ENCODE measurements around the gene BHLHE40. TPM values are rescaled to one million over a fixed set of nuclear protein-coding genes. Genes with fewer than 3 reads are reported as not detected.

The BHLHE40 gene
- total and polyA plus RNA-seq, 2 donors (not counting 3 experiments of a cell fraction or from before 2014, with no cell fraction given): 40.3 to 57.9 TPM

DNA sequence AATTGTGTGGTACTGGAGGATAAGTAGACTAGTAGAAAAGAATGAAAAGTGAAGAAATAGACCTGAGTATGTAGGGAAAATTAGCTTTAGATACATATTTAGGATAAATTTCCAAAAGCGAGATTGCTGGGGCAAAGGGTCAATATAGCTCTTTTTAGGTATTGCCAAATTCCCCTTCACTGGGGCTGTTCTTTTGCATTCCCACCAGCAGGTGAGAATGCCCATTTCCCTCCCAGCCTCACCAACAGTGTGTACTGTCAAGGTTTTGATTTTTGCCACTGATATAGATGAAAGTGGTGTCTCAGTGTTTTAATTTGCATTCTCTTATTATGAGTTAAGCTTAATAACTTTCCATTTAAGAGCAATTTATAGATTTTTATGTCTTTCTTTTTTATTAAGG is 35.7 kb upstream of the BHLHE40 start:
- Histone ChIP-seq H3K9me1 (replicated peaks; ENCODE audit: control insufficient read depth, extremely low read depth, insufficient read depth, low read length) (no peaks in the 10 kb centered on the region), H3K4me3 (replicated peaks in 1 of 3; ENCODE audit: insufficient read depth in 1 of 3, low read depth in 1 of 3, low read length in 3 of 3) (no peak overlapping the region), H3K4me1 (ENCODE audit: control insufficient read depth, extremely low read depth, insufficient read depth, low read length) (peaks cover 4% of the 10 kb centered on the region), H3K27ac (ENCODE audit: insufficient read depth, low read depth, low read length) (no peak overlapping the region), H2AFZ (ENCODE audit: low read depth, low read length) (no peak overlapping the region), H3K4me2 (ENCODE audit: insufficient read depth, low read length) (no peak overlapping the region), H3K79me2 (ENCODE audit: control insufficient read depth, insufficient read depth, low read length) (no peaks in the 10 kb centered on the region), H3K9ac (replicated peaks; ENCODE audit: extremely low read depth, insufficient read depth, low read length) (no peak overlapping the region), H3K36me3 (ENCODE audit: control insufficient read depth in 2 of 2, extremely low read depth in 1 of 2, insufficient read depth in 2 of 2, low read length in 2 of 2) (no peaks in the 10 kb centered on the region), H4K20me1 (replicated peaks; ENCODE audit: control insufficient read depth, extremely low read depth, insufficient read depth, low read length) (no peaks in the 10 kb centered on the region), H3K9me3 (replicated peaks; ENCODE audit: control insufficient read depth, insufficient read depth, low read length) (no peaks in the 10 kb centered on the region), H3K27me3 (ENCODE audit: control insufficient read depth in 2 of 2, insufficient read depth in 2 of 2, low read length in 2 of 2) (no peaks in the 10 kb centered on the region)
- dilution Hi-C loops (cut with MboI; ENCODE audit: extremely low pct_ligation_motif_present, low sequenced_read_pairs): no loop called here
- no TSS peak for BruUV-seq (replicated peaks)
- POLR2A ChIA-PET: no interaction called here
- DNase-seq (ENCODE audit: low read depth, low spot score) (no peak), FAIRE-seq (no peak)
- CTCF ChIA-PET: interaction anchor here (0.9 to 1.0 kb wide), 2 partner anchors 42 to 232 kb away, joined by 3 to 4 read pairs; no protein-coding TSS in a partner anchor
- intact Hi-C loops (cut with micrococcal nuclease): no loop called here
- TF ChIP-seq MAX (IDR thresholded peaks at IDR 0.05; ENCODE audit: insufficient read depth, insufficient read length): no peak
- TF ChIP-seq, protein P1, sequence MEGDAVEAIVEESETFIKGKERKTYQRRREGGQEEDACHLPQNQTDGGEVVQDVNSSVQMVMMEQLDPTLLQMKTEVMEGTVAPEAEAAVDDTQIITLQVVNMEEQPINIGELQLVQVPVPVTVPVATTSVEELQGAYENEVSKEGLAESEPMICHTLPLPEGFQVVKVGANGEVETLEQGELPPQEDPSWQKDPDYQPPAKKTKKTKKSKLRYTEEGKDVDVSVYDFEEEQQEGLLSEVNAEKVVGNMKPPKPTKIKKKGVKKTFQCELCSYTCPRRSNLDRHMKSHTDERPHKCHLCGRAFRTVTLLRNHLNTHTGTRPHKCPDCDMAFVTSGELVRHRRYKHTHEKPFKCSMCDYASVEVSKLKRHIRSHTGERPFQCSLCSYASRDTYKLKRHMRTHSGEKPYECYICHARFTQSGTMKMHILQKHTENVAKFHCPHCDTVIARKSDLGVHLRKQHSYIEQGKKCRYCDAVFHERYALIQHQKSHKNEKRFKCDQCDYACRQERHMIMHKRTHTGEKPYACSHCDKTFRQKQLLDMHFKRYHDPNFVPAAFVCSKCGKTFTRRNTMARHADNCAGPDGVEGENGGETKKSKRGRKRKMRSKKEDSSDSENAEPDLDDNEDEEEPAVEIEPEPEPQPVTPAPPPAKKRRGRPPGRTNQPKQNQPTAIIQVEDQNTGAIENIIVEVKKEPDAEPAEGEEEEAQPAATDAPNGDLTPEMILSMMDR (IDR thresholded peaks at IDR 0.05; ENCODE audit: extremely low read depth in 1 of 2, insufficient read depth in 1 of 2, low read depth in 1 of 2, low read length in 2 of 2): peak; percentile 7 to 11

- dilution Hi-C loops (cut with MboI; ENCODE audit: extremely low pct_ligation_motif_present, low sequenced_read_pairs) (no loop called here), intact Hi-C loops (cut with micrococcal nuclease) (no loop called here)
- TF ChIP-seq MAX (IDR thresholded peaks at IDR 0.05; ENCODE audit: insufficient read depth, insufficient read length): no peak
- CTCF ChIA-PET: no interaction called here
- no peaks in the 10 kb centered on the region for H3K36me3 ChIP-seq (ENCODE audit: control insufficient read depth in 2 of 2, extremely low read depth in 1 of 2, insufficient read depth in 2 of 2, low read length in 2 of 2)
- H3K4me1 ChIP-seq (ENCODE audit: control insufficient read depth, extremely low read depth, insufficient read depth, low read length): no peaks in the 10 kb centered on the region
- H4K20me1 ChIP-seq (replicated peaks; ENCODE audit: control insufficient read depth, extremely low read depth, insufficient read depth, low read length): no peaks in the 10 kb centered on the region
- H3K9ac ChIP-seq (replicated peaks; ENCODE audit: extremely low read depth, insufficient read depth, low read length): no peak overlapping the region
- no peaks in the 10 kb centered on the region for H3K9me1 ChIP-seq (replicated peaks; ENCODE audit: control insufficient read depth, extremely low read depth, insufficient read depth, low read length)
- H3K27me3 ChIP-seq (ENCODE audit: control insufficient read depth in 2 of 2, insufficient read depth in 2 of 2, low read length in 2 of 2): no peaks in the 10 kb centered on the region
- H3K4me3 ChIP-seq (replicated peaks in 1 of 3; ENCODE audit: insufficient read depth in 1 of 3, low read depth in 1 of 3, low read length in 3 of 3): no peak overlapping the region
- DNase-seq (ENCODE audit: low read depth, low spot score) (no peak), FAIRE-seq (no peak)
- H3K4me2 ChIP-seq (ENCODE audit: insufficient read depth, low read length): no peak overlapping the region
- no TSS peak for BruUV-seq (replicated peaks)
- H3K79me2 ChIP-seq (ENCODE audit: control insufficient read depth, insufficient read depth, low read length): no peaks in the 10 kb centered on the region
- POLR2A ChIA-PET: no interaction called here
- H3K9me3 ChIP-seq (replicated peaks; ENCODE audit: control insufficient read depth, insufficient read depth, low read length): no peaks in the 10 kb centered on the region
- H2AFZ ChIP-seq (ENCODE audit: low read depth, low read length): no peak overlapping the region
- no peak overlapping the region for H3K27ac ChIP-seq (ENCODE audit: insufficient read depth, low read depth, low read length)
Measured at GRCh38 chr3:4945324-4945723, 33.9 kb upstream of the BHLHE40 start.
